ENCODE measurements around the gene KCTD4. TPM values are rescaled to one million over a fixed set of nuclear protein-coding genes. Genes with fewer than 3 reads are reported as not detected.

The KCTD4 gene
- total and polyA plus RNA-seq, 11 donors, result 0.08 to 0.75 (median 0.12) TPM; not detected in 8

DNA sequence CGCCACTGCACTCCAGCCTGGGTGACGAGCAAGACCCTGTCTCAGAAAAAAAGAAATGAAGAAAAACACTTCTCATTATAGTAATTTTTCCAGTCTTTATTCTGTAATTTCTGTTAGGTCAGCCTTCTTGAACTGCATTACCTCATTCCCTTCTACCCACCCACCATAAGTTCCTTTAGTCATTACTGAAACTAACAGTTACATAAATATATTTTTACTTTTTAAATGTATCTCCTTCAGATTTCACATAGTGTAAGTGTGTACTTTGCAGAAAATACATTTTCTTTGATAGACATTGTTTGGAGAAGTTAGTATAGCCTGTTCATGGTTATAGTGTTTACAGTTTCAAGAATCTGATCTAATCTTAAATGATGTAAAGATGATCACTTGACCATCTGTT lies 31.7 kb upstream of the KCTD4 start:
- 96 to 100% (median 99%) methylated on average over 2 of the region's 2 CpGs for WGBS, 4 donors
- H3K9me3 ChIP-seq, result no peaks in the 10 kb centered on the region
- DNase-seq (no peak), ATAC-seq (no peak)
- no peaks in the 10 kb centered on the region for H3K36me3 ChIP-seq
- H3K4me3 ChIP-seq, result no peak overlapping the region
- intact Hi-C loops (cut with DNase I), result no loop called here
- no peak overlapping the region for H3K27ac ChIP-seq
- peaks cover 0 to 21% (median 5%) of the 10 kb centered on the region in 12 donors for H3K4me1 ChIP-seq
- TF ChIP-seq, protein P1, sequence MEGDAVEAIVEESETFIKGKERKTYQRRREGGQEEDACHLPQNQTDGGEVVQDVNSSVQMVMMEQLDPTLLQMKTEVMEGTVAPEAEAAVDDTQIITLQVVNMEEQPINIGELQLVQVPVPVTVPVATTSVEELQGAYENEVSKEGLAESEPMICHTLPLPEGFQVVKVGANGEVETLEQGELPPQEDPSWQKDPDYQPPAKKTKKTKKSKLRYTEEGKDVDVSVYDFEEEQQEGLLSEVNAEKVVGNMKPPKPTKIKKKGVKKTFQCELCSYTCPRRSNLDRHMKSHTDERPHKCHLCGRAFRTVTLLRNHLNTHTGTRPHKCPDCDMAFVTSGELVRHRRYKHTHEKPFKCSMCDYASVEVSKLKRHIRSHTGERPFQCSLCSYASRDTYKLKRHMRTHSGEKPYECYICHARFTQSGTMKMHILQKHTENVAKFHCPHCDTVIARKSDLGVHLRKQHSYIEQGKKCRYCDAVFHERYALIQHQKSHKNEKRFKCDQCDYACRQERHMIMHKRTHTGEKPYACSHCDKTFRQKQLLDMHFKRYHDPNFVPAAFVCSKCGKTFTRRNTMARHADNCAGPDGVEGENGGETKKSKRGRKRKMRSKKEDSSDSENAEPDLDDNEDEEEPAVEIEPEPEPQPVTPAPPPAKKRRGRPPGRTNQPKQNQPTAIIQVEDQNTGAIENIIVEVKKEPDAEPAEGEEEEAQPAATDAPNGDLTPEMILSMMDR (IDR thresholded peaks at IDR 0.05), result no peak
- no peak for TF ChIP-seq POLR2A (IDR thresholded peaks at IDR 0.05)
- H3K27me3 ChIP-seq, result no peaks in the 10 kb centered on the region

DNA sequence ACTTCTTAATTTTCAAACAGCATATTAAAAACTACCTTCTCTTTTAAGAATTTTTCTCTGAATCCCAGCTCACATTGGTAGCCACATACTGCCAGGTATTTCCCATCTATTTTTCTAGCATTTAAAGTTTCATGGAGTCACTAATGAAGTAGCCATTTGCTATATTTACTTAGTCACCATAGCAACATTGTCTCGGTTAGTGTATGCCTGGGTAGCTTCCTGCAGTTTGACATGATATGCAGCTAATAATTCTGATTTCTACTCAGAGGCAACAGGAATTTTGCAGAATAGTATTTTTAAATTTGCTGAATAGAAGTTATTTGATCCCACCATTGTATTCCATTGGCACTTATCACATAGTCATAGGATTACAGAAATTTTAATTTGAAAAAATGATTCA lies 30.9 kb upstream of the KCTD4 start:
- no peak for ATAC-seq
- H3K36me3 ChIP-seq, result no peaks in the 10 kb centered on the region
- intact Hi-C loops (cut with DNase I), result no loop called here

DNA sequence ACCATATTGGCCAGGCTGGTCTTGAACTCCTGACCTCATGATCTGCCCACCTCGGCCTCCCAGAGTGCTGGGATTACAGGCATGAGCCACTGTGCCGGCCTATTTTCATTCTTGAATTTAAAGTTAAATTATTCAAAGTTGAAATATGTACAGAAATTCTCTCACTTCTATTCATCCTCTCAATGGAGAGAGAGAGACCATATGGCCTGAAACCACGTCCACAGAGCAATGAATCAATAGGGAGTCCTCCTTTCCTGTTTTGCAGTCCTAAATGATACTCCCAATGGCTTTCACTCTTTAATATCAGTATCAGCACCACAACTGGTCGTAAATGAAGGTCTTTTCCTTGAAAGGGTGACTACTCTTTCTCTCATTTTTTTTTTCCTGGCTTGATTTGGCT lies 30.5 kb upstream of the KCTD4 start:
- Histone ChIP-seq H3K36me3 (no peaks in the 10 kb centered on the region), H3K4me3 (no peak overlapping the region), H3K4me1 (peaks cover 0 to 16% (median 5%) of the 10 kb centered on the region in 12 donors), H3K27me3 (no peaks in the 10 kb centered on the region), H3K9me3 (no peaks in the 10 kb centered on the region), H3K27ac (no peak overlapping the region)
- intact Hi-C loops (cut with DNase I), result no loop called here
- DNase-seq (no peak), ATAC-seq (no peak)
- TF ChIP-seq, protein P1 (IDR thresholded peaks at IDR 0.05), result no peak
- TF ChIP-seq POLR2A (IDR thresholded peaks at IDR 0.05), result no peak
- WGBS, 4 donors, result 83 to 87% (median 85%) methylated on average over 4 of the region's 4 CpGs

More for the DNA sequence above, 30.9 kb upstream of the KCTD4 start:
- no peak overlapping the region for H3K27ac ChIP-seq
- no peaks in the 10 kb centered on the region for H3K9me3 ChIP-seq
- no peak for TF ChIP-seq POLR2A (IDR thresholded peaks at IDR 0.05)
- TF ChIP-seq, protein P1 (IDR thresholded peaks at IDR 0.05), result no peak
- 7 to 9% (median 8%) methylated on average over 1 of the region's 1 CpG for WGBS, 4 donors
- no peaks in the 10 kb centered on the region for H3K27me3 ChIP-seq
- no peak for DNase-seq
- H3K4me3 ChIP-seq, result no peak overlapping the region
- H3K4me1 ChIP-seq, result peaks cover 0 to 20% (median 5%) of the 10 kb centered on the region in 12 donors

DNA sequence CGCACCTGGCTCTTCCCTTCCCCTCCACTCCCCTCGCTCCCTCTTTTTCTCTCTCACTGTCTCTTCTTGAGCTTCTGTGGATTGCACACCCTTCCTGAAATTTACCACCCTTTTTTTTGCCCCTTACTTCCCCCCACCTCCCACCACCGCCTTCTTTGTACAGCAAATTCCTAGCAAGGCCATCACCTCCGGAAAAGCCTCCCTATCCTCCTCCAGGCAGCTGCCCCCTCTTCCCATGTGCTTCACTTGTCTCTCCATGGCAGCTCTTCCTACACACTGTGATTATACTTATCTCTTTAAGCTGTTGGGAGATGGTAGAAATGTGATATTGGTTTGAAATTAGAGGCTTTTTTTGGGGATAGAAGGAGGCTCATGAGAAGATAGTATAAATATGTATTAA lies 28.3 kb upstream of the KCTD4 start:
- Histone ChIP-seq H3K36me3 (no peaks in the 10 kb centered on the region), H3K9me3 (no peaks in the 10 kb centered on the region), H3K4me3 (no peak overlapping the region), H3K27ac (no peak overlapping the region), H3K27me3 (no peaks in the 10 kb centered on the region), H3K4me1 (peaks cover 0 to 10% (median 2%) of the 10 kb centered on the region in 12 donors)
- DNase-seq (no peak), ATAC-seq (no peak)
- WGBS, 4 donors, result 91 to 94% (median 92%) methylated on average over 4 of the region's 4 CpGs
- intact Hi-C loops (cut with DNase I), result no loop called here
- no peak for TF ChIP-seq POLR2A (IDR thresholded peaks at IDR 0.05)
- TF ChIP-seq, protein P1 (IDR thresholded peaks at IDR 0.05), result no peak

All from heart left ventricle (tissue), 16 donors.